ENCODE measurements around the gene LY86. TPM values are rescaled to one million over a fixed set of nuclear protein-coding genes. Genes with fewer than 3 reads are reported as not detected.

The LY86 gene
- polyA plus RNA-seq, 1 of the 3 experiments (the other 2 are of a cell fraction): not detected

- Histone ChIP-seq H3K79me2 (ENCODE audit: insufficient read depth) (no peaks in the 10 kb centered on the region), H3K9me2 (no peaks in the 10 kb centered on the region), H3K9ac (no peak overlapping the region), H3F3A (replicated peaks; ENCODE audit: insufficient read depth) (no peaks in the 10 kb centered on the region), H3K4me2 (no peak overlapping the region), H3K4me1 (ENCODE audit: control insufficient read depth in 1 of 2, insufficient read depth in 2 of 2, low read depth in 1 of 2, low read length in 1 of 2) (peaks cover 0 to 9% of the 10 kb centered on the region in 2 experiments; a peak in 1 of 4 replicates), H3K9me3 (no peaks in the 10 kb centered on the region), H3K27me3 (ENCODE audit: insufficient read depth) (no peaks in the 10 kb centered on the region), H4K20me1 (ENCODE audit: insufficient read depth) (no peaks in the 10 kb centered on the region), H3K27ac (ENCODE audit: low read depth in 2 of 2, low read length in 1 of 2) (no peak overlapping the region), H2AFZ (ENCODE audit: low read depth) (no peak overlapping the region), H3K36me3 (replicated peaks in 1 of 2; ENCODE audit: control insufficient read depth in 1 of 2, insufficient read depth in 2 of 2, low read length in 1 of 2) (no peaks in the 10 kb centered on the region), H3K4me3 (ENCODE audit: low read depth in 2 of 2, low read length in 1 of 2) (no peak overlapping the region)
- TF ChIP-seq SIN3A (IDR thresholded peaks at IDR 0.05; ENCODE audit: borderline replicate concordance, low read depth, low read length): no peak
- no peak for TF ChIP-seq FOSL2 (IDR thresholded peaks at IDR 0.05; ENCODE audit: borderline replicate concordance, low read depth)
- no peak for TF ChIP-seq GATA2 (CRISPR knock-in tag; IDR thresholded peaks at IDR 0.05)
- ChIA-PET CTCF (no interaction called here), POLR2A (no interaction called here)
- no peak for DNase-seq
- 8% methylated on average over 1 of the region's 1 CpG for WGBS (ENCODE audit: low lambda C conversion rate)
These were observed 46.2 kb downstream of the LY86 start for GRCh38 chr6:6634735-6635075.

GRCh38 chr6:6635291-6635690, 46.8 kb downstream of the LY86 start:
- Histone ChIP-seq H3K9me3 (no peaks in the 10 kb centered on the region), H3K27me3 (ENCODE audit: insufficient read depth) (no peaks in the 10 kb centered on the region), H3K4me2 (no peak overlapping the region), H3K9ac (no peak overlapping the region), H4K20me1 (ENCODE audit: insufficient read depth) (no peaks in the 10 kb centered on the region), H3F3A (replicated peaks; ENCODE audit: insufficient read depth) (no peaks in the 10 kb centered on the region), H3K27ac (ENCODE audit: low read depth in 2 of 2, low read length in 1 of 2) (no peak overlapping the region), H3K9me2 (no peaks in the 10 kb centered on the region), H3K79me2 (ENCODE audit: insufficient read depth) (no peaks in the 10 kb centered on the region), H3K36me3 (replicated peaks in 1 of 2; ENCODE audit: control insufficient read depth in 1 of 2, insufficient read depth in 2 of 2, low read length in 1 of 2) (no peaks in the 10 kb centered on the region), H3K4me3 (ENCODE audit: low read depth in 2 of 2, low read length in 1 of 2) (no peak overlapping the region), H3K4me1 (ENCODE audit: control insufficient read depth in 1 of 2, insufficient read depth in 2 of 2, low read depth in 1 of 2, low read length in 1 of 2) (peaks cover 0 to 9% of the 10 kb centered on the region in 2 experiments; a peak in 1 of 4 replicates), H2AFZ (ENCODE audit: low read depth) (no peak overlapping the region)
- POLR2A ChIA-PET: no interaction called here
- DNase-seq: no peak
- 32% methylated on average over 2 of the region's 2 CpGs for WGBS (ENCODE audit: low lambda C conversion rate)
- TF ChIP-seq MXI1 (IDR thresholded peaks at IDR 0.05; ENCODE audit: low read depth, low read length): no peak
- no peak for TF ChIP-seq CHD2 (IDR thresholded peaks at IDR 0.05; ENCODE audit: low read length, partially characterized antibody)
- TF ChIP-seq FOXJ3 (CRISPR knock-in tag; IDR thresholded peaks at IDR 0.05): no peak
- no peak for TF ChIP-seq PBX3 (IDR thresholded peaks at IDR 0.05)
- TF ChIP-seq SMC3 (IDR thresholded peaks at IDR 0.05; ENCODE audit: low read depth, low read length): no peak
- no peak for TF ChIP-seq USF2 (IDR thresholded peaks at IDR 0.05; ENCODE audit: borderline replicate concordance, low read depth, low read length)
- no peak for TF ChIP-seq ELF1 (IDR thresholded peaks at IDR 0.05)
- TF ChIP-seq RCOR1 (IDR thresholded peaks at IDR 0.05; ENCODE audit: low read length): no peak
- TF ChIP-seq TCF12 (IDR thresholded peaks at IDR 0.05): no peak
- no peak for TF ChIP-seq TEAD4 (IDR thresholded peaks at IDR 0.05; ENCODE audit: borderline replicate concordance, insufficient read depth)
- TF ChIP-seq SIN3A (IDR thresholded peaks at IDR 0.05; ENCODE audit: borderline replicate concordance, low read depth, low read length): no peak
- CTCF ChIA-PET: no interaction called here
